Measurements from ENCODE around the gene SMARCB1.

Gene SMARCB1

DNA sequence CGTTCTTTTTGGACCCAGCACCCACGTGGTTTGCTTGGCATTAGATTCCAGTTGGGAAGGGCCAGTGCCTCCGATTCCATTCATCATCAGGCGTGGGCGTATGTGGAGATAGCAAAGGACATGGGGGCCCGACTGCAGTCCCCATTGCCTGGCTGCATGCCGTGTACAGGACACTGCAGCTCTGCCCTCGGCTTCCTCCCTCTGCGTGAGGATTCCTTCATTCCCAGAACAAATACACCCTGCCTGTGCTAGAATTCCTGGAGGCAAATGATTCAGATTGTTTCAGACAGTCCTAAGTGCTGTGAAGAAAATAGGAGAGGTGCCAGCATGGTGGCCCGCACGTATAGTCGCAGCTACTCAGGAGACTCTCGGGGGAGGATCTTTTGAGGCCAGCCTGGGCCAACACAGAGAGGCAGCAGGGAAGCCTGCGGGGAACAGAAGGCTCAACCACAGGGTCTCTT, 36.6 kb downstream of the SMARCB1 start:
- TF ChIP-seq CTCF (IDR thresholded peaks at IDR 0.05; ENCODE audit: low read depth, low read length) = no peak
- no peak overlapping the region for H3K4me3 ChIP-seq (replicated peaks in 1 of 2; ENCODE audit: low read depth in 2 of 2, low read length in 2 of 2)
- peak in 1 of 2 donors; percentile 24 for DNase-seq (ENCODE audit: low read depth in 2 of 2)

GRCh38 chr22:23824476-23825245, 37.9 kb downstream of the SMARCB1 start:
- DNase-seq (ENCODE audit: low read depth in 2 of 2) = no peak
- H3K4me3 ChIP-seq (replicated peaks in 1 of 2; ENCODE audit: low read depth in 2 of 2, low read length in 2 of 2) = no peak overlapping the region
- no peak for TF ChIP-seq CTCF (IDR thresholded peaks at IDR 0.05; ENCODE audit: low read depth, low read length)

GRCh38 chr22:23825246-23825905, 38.6 kb downstream of the SMARCB1 start:
- DNase-seq (ENCODE audit: low read depth in 2 of 2) = no peak
- no peak overlapping the region for H3K4me3 ChIP-seq (replicated peaks in 1 of 2; ENCODE audit: low read depth in 2 of 2, low read length in 2 of 2)
- TF ChIP-seq CTCF (IDR thresholded peaks at IDR 0.05; ENCODE audit: low read depth, low read length) = no peak

- peak; percentile 26 to 70 for DNase-seq (ENCODE audit: low read depth in 2 of 2)
- H3K4me3 ChIP-seq (replicated peaks in 1 of 2; ENCODE audit: low read depth in 2 of 2, low read length in 2 of 2) = no peak overlapping the region
- no peak for TF ChIP-seq CTCF (IDR thresholded peaks at IDR 0.05; ENCODE audit: low read depth, low read length)
These were observed 40.0 kb downstream of the SMARCB1 start for GRCh38 chr22:23826510-23827350.

- DNase-seq (ENCODE audit: low read depth in 2 of 2) = no peak
- TF ChIP-seq CTCF (IDR thresholded peaks at IDR 0.05; ENCODE audit: low read depth, low read length) = no peak
- no peak overlapping the region for H3K4me3 ChIP-seq (replicated peaks in 1 of 2; ENCODE audit: low read depth in 2 of 2, low read length in 2 of 2)
These were observed 40.7 kb downstream of the SMARCB1 start for GRCh38 chr22:23827351-23827995.

All from cardiac fibroblast (primary cell).